Stimulated activated naive CD4-positive, alpha-beta T cell treated with Interleukin-2 at 50 U/mL for 16 hours (primary cell): ENCODE measurements around the gene KPNA1.

Source experiments
- DNase-seq: peaks from one replicate; lab custom pipeline; 2025; lab: John Stamatoyannopoulos, UW

KPNA1 gene

DNA sequence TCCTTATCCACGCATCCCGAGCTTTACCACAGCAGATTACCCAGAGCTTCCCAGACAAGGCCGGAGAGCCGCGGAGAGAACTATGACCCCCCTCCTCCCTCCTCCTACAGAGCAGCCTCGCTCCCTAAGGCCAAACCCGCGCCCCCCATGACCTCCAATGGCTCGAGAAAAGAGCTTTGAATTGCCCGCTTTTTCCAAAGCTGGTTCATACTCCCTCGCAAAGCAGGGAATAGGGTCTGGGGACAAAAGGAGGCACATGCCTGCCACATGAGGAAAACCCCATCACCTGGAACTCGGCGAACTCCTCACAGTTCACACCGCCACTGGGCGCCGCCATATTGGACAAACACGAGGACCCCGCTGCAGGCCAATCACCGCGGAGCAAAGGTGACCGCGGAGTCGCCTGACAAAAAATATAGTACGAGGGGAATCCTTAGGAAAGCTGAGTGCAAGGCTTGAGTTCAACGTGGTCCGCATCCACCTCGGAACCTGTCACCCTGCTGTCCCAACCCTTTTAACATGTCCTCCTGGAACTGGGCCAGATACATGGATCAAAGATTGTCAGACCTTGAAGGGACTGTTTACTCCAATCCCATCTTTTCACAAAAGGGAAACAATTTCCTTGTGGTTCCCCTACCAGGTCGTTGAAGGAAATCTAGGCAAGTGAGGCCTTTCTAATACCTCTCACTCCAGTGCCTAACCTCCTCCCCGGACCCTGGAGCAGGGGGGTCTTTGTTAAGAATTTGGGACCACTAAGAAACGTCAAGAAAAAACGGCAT is 131.7 kb downstream of the KPNA1 start, which contains the start of gene MIX23:
TSS of gene MIX23 (minus strand) at position 344 of the 779 bp plus-strand sequence. CDS start at position 337, 7 bp downstream.
- DNase-seq, result peak; percentile 85

DNA sequence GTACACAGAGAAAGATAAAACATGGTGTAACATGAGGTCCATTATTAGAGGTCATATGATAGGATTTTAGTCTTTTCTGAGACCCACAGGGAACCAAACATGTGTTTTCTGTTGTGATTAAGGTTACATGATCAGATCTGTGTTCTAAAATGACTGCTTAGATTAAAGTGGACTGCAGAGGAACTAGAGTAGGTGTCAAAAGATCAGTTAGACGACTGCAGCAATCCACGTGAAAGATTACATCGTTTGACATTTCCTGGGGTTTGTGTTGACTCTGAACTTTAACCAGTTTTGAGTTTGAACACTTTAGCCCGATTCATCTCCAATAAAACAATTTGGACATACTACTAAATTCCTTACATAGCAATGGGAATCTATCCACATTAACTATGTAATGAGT is 136.8 kb downstream of the KPNA1 start:
- no peak for DNase-seq

DNA sequence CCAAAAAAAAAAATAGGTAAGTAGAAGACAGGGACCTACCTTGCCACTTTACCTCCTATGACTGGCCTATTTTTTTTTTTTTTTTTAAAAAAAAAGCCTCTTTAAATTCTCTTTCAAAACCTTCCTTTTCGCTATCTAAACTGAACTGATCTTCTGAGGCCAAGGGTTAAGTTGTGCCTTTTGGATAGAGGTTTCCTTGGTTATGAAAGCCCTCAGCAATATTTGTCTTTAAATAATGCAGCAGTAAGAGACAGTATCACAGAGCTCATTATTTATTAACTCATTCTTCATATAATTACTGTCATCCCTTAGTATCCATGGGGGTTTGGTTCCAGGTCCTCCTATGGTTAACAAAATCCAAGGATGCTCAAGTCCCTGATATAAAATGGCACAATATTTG is 140.7 kb downstream of the KPNA1 start:
- DNase-seq, result no peak
